GM23338 (cell line): Measurements from ENCODE around the gene NTPCR.
"Not testable (repeated sequence)": the region's sequence is repeated elsewhere in the genome, so short reads cannot be mapped to it uniquely, and the experiment has no call there.

Source experiments
- CREB1 ChIP-seq: fragments of 250-450 bp; sonication (Bioruptor Pico); IDR thresholded peaks from 2 replicates; pipeline ENCODE4 v1.5.0; 2020; ENCODE audit warnings: low read depth, mild to moderate bottlenecking, moderate library complexity
- EZH2 ChIP-seq: fragments of 200-600 bp; sonication (generic); IDR thresholded peaks from one replicate; pipeline ENCODE4 v1.8.0; 2017; ENCODE audit warnings: antibody characterized with exemption, mild to moderate bottlenecking, low read depth; ENCODE audit not compliant: unreplicated experiment
- EZH2phosphoT487 ChIP-seq: fragments of 200-600 bp; sonication (generic); IDR thresholded peaks from one replicate; pipeline ENCODE4 v1.8.1; 2018; ENCODE audit warnings: antibody characterized with exemption; ENCODE audit not compliant: unreplicated experiment
- JUNB ChIP-seq: IDR thresholded peaks from one replicate; pipeline ENCODE4 v1.6.1; 2016; ENCODE audit warnings: antibody characterized with exemption; ENCODE audit not compliant: unreplicated experiment
- NANOG ChIP-seq: IDR thresholded peaks from 2 replicates; pipeline ENCODE4 v1.6.1; 2016; ENCODE audit warnings: antibody characterized with exemption, borderline replicate concordance
- POLR2AphosphoS5 ChIP-seq: IDR thresholded peaks from 2 replicates; pipeline ENCODE4 v1.6.1; 2016; ENCODE audit warnings: antibody characterized with exemption, low read depth
- STAT1 ChIP-seq: IDR thresholded peaks from one replicate; pipeline ENCODE4 v1.6.1; 2016; ENCODE audit warnings: antibody characterized with exemption; ENCODE audit not compliant: unreplicated experiment
- ZNF114 ChIP-seq: fragments of 250-450 bp; sonication (Bioruptor Pico); IDR thresholded peaks from 2 replicates; pipeline ENCODE4 v1.5.0; 2020; ENCODE audit warnings: mild to moderate bottlenecking, moderate library complexity
- ZNF331 ChIP-seq: fragments of 250-450 bp; sonication (Bioruptor Pico); IDR thresholded peaks from 2 replicates; pipeline ENCODE4 v1.5.0; 2020; ENCODE audit warnings: low read depth, mild to moderate bottlenecking, moderate library complexity
- TF ChIP-seq, protein P1 (sequence below), 2 experiments: fragments of 200-600 bp in 1 of 2; sonication (generic) in 1 of 2; conservative IDR thresholded peaks; 2 replicates each; pipeline versions ENCODE4 v1.5.1 to v1.6.1; 2016 to 2017; ENCODE audit warnings: antibody characterized with exemption in 2 of 2, low read depth in 2 of 2, mild to moderate bottlenecking in 2 of 2, moderate library complexity in 1 of 2
- TF ChIP-seq, protein P2 (sequence below): IDR thresholded peaks from 2 replicates; pipeline ENCODE4 v1.6.1; 2016; ENCODE audit warnings: antibody characterized with exemption
- TF ChIP-seq, protein P3 (sequence below): IDR thresholded peaks from one replicate; pipeline ENCODE4 v1.6.1; 2018; ENCODE audit warnings: antibody characterized with exemption; ENCODE audit not compliant: unreplicated experiment

DNA sequence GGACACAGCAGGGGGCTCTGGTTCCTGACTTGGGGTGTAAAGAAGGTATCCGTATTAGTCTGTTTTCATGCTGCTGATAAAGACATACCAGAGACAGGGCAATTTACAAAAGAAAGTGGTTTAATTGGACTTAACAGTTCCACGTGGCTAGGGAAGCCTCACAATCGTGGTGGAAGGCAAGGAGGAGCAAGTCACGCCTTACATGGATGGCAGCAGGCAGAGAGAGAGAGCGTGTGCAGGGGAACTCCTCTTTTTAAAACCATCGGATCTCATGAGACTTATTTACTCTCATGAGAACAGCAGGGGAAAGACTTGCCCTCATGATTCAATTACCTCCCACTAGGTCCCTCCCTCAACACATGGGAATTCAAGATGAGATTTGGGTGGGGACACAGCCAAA lies 23.2 kb upstream of the NTPCR start:
- not testable (repeated sequence) for TF ChIP-seq EZH2phosphoT487; POLR2AphosphoS5; EZH2; CREB1 (CRISPR knock-in tag); NANOG; JUNB; ZNF331 (CRISPR knock-in tag); STAT1; ZNF114 (CRISPR knock-in tag)
- TF ChIP-seq, protein P1, sequence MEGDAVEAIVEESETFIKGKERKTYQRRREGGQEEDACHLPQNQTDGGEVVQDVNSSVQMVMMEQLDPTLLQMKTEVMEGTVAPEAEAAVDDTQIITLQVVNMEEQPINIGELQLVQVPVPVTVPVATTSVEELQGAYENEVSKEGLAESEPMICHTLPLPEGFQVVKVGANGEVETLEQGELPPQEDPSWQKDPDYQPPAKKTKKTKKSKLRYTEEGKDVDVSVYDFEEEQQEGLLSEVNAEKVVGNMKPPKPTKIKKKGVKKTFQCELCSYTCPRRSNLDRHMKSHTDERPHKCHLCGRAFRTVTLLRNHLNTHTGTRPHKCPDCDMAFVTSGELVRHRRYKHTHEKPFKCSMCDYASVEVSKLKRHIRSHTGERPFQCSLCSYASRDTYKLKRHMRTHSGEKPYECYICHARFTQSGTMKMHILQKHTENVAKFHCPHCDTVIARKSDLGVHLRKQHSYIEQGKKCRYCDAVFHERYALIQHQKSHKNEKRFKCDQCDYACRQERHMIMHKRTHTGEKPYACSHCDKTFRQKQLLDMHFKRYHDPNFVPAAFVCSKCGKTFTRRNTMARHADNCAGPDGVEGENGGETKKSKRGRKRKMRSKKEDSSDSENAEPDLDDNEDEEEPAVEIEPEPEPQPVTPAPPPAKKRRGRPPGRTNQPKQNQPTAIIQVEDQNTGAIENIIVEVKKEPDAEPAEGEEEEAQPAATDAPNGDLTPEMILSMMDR (conservative IDR thresholded peaks at IDR 0.05; ENCODE audit: low read depth in 2 of 2), result not testable (repeated sequence)
- TF ChIP-seq, protein P2, sequence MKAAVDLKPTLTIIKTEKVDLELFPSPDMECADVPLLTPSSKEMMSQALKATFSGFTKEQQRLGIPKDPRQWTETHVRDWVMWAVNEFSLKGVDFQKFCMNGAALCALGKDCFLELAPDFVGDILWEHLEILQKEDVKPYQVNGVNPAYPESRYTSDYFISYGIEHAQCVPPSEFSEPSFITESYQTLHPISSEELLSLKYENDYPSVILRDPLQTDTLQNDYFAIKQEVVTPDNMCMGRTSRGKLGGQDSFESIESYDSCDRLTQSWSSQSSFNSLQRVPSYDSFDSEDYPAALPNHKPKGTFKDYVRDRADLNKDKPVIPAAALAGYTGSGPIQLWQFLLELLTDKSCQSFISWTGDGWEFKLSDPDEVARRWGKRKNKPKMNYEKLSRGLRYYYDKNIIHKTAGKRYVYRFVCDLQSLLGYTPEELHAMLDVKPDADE, result not testable (repeated sequence)
- TF ChIP-seq, protein P3, sequence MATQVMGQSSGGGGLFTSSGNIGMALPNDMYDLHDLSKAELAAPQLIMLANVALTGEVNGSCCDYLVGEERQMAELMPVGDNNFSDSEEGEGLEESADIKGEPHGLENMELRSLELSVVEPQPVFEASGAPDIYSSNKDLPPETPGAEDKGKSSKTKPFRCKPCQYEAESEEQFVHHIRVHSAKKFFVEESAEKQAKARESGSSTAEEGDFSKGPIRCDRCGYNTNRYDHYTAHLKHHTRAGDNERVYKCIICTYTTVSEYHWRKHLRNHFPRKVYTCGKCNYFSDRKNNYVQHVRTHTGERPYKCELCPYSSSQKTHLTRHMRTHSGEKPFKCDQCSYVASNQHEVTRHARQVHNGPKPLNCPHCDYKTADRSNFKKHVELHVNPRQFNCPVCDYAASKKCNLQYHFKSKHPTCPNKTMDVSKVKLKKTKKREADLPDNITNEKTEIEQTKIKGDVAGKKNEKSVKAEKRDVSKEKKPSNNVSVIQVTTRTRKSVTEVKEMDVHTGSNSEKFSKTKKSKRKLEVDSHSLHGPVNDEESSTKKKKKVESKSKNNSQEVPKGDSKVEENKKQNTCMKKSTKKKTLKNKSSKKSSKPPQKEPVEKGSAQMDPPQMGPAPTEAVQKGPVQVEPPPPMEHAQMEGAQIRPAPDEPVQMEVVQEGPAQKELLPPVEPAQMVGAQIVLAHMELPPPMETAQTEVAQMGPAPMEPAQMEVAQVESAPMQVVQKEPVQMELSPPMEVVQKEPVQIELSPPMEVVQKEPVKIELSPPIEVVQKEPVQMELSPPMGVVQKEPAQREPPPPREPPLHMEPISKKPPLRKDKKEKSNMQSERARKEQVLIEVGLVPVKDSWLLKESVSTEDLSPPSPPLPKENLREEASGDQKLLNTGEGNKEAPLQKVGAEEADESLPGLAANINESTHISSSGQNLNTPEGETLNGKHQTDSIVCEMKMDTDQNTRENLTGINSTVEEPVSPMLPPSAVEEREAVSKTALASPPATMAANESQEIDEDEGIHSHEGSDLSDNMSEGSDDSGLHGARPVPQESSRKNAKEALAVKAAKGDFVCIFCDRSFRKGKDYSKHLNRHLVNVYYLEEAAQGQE, result not testable (repeated sequence)
